SIG-M5 (cell line): ENCODE results near the gene TSR3.
"Not testable (repeated sequence)": the region's sequence is repeated elsewhere in the genome, so short reads cannot be mapped to it uniquely, and the experiment has no call there.

Experiments used
- DNase-seq: peaks from one replicate; lab custom pipeline; 2025; lab: John Stamatoyannopoulos, UW

TSR3 gene

DNA sequence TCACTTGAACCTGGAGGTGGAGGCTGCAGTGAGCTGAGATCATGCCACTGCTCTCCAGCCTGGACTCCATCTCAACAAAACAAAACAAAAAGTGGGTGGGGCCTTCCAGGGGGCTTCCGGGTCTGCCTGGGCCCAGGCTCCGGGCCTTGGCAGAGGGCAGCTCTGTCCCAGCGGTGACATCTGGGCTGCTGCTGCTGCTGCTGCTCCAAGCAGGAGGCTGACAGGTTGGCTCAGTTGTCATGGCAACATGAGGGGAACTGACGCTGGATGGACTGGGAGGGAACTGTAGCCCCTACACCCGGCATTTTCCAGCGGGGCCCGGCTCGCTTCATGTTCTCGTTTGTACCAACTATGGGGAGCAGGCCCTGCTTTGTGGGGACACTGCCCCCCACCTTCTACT lies 14.2 kb downstream of the TSR3 start:
- DNase-seq: no peak

DNA sequence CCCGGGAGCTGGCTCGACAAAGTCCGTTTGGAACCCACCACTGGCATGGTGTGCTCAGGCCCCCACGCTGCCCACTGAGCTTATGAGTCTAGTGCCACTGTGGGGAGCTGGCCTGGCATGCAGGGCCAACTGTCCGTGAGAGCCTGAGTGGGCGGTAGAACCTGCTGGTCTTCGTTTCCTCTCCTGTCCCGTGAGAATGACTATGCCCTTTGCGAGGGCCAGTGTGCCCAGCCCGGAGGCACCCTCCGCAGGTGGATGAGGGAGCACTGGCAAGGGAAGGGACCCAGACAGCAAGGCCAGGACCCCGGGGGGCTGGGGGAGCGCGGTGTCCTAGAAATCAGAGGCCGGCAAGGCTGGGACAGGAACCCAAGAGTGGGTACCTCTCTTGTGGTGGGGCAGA lies 15.1 kb downstream of the TSR3 start:
- DNase-seq: no peak

- DNase-seq: no peak
These were observed 15.7 kb downstream of the TSR3 start for GRCh38 chr16:1335996-1336395.

- DNase-seq: no peak
These were observed 16.3 kb downstream of the TSR3 start for GRCh38 chr16:1335211-1335971.

DNA sequence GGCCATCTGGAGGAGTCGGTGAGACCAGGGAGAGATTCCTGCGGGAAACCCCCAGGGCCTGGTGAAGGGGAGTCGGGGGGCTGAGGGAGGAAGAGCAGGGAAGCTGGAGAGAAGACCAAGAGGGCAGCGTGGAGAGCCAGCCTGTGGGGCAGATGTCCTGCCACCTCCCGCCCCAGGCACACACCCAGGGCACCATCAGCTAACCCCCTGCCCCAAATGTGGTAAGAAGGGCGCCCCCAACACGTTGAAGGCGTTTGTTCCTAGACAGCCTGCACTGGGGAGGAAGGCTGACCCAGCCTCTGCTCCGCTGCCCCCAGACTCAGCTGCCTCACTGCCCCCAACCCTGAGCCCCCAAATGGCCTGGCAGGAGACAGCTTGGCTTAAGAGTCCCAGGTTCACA lies 16.9 kb downstream of the TSR3 start:
- no peak for DNase-seq

GRCh38 chr16:1333854-1334700 lies 17.6 kb downstream of the TSR3 start:
- no peak for DNase-seq

DNA sequence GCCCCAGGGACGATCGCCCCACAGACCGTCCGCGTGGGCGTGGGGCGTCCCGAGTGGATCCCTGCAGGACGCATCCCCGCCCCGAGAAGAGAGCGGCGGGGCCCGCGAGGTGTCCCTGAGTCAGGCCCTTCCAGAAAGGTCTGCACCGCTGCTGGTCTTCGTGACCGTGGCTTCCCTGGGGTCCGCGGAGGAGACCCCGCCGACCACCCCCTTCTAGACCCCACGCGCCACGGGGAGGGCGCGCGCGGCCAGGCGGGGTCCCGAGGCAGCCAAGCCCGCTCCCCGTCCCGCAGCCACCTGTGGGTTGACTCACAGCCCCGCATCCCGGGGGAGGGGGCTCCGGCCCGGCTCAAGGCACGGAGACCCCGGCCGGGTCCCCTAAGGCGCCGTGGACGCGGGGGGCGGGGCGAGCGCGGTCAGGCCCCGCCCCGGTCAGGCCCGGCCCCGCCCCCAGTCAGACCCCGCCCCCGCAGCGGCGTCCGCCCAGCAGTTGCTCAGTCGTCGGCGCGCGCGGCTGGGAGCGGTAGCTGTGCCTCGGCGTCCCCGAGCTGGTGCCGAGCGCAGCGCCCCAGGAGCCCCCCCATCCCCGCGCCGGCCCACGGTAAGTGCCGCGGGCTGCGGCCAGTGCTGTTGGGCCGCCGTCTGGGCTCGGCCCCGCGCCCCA lies 18.4 kb downstream of the TSR3 start, which contains the start of gene BAIAP3:
BAIAP3 (plus strand) TSS at position 497 of the 664 bp plus-strand sequence. CDS start 4,905 bp downstream, outside the sequence.
- no peak for DNase-seq

DNA sequence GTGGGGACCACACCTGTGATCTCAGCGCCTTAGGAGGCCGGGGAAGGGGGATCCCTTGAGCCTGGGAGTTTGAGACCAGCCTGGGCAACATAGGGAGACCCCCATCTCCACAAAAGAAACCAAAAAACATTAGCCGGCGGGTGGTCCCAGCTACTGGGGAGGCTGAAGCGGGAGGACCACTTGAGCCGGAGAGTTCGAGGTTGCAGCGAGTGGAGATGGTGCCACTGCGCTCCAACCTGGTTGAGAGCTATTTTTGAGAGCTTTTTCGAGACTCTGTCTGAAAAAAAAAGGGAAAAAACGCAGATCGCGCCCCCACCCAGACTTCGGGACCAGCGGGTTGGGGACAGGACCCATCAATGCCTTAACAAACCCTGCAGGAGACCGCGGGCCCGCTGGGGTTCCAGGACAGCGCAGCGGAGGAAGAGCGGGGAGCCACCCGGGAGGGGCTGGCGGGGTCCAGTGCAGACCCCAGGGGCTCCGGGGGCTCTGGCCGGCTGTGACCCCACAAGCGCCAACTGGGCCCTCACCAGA lies 19.0 kb downstream of the TSR3 start:
- DNase-seq: no peak

GRCh38 chr16:1331712-1332617 lies 19.7 kb downstream of the TSR3 start:
- no peak for DNase-seq

DNA sequence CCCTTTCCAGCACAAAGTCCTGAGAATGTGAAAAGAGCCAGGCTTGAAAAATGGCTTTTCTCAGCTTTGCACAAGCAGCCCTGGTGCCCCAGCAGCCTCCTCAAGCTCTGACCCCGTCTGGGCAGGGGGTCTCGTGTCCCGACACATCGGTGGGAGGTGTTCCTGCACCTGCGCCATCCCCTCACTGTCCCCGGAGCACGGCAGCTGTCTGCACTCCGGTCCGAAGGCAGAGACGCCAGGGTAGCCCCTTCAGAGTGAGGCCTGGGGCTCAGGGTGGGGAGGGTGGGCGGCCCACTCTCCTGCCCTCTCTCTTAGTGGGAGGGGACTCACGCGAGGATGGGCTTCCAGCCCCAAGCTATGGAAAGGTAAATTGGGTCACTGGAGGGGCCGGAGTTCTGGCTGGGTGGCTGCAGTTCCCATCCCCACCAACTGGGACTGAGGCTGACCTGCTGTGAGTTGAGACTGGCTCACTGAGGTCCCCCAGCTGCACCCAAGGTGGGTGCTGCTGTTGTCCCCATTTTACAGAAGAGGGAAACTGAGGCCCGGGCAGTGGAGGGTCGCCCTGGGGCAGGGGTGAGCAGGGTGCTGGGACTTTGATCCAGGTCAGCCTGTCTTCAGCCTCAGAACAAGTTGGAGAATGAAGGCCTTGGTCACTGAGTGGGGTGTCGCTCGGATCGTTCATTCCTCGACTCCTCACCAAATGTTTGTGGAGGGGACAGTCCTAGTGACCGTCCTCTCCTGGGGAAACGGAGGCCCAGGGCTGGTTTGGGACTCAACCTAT lies 20.6 kb downstream of the TSR3 start:
- DNase-seq: no peak

DNA sequence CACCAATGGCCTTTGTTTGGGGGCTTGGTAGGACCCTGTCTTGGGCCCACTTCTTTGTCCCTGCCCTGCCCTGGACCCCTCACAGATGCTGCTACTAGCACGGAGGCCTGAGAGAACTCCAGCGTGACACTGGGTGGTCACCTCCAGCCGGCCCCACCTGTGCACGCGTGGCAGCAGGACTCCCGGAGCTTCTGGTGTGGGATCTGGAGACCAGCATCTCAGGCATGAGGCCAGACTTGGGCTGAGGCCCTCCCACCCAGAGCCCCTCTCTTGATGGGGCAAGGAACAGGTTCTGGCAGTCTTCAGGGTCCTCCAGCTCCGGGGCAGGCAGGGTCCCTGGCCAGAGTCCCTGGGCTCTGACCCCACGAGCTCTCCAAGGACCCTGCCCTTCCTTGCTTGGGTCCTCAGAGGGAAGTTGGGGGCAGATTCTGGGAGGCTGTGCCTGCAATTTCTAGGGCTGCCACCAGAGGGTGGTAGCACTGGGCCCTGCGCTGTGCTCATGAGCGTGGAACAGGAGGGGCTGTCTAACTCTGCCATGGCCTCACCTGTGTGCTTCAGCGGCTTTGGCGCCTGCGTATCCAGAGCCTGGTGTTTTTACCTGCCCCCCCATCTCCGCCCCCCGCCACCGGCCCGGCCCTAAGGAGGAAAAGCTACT lies 21.3 kb downstream of the TSR3 start:
- no peak for DNase-seq

DNA sequence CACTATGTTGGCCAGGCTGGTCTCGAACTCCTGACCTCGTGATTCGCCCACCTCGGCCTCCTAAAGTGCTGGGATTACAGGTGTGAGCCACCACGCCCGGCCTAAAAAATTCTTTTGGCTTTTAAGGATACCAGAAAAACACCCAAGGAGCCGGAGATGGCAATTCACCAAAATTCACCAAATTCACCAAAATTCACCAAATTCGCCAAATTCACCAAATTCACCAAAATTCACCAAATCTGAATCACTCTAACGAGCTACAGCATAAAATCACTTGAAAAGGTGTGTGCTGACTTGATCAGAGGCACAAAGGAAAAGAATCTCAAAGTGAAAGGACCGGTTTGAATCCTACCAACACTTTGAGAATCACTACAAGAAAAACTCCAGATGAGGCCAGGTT lies 22.7 kb downstream of the TSR3 start:
- not testable (repeated sequence) for DNase-seq

DNA sequence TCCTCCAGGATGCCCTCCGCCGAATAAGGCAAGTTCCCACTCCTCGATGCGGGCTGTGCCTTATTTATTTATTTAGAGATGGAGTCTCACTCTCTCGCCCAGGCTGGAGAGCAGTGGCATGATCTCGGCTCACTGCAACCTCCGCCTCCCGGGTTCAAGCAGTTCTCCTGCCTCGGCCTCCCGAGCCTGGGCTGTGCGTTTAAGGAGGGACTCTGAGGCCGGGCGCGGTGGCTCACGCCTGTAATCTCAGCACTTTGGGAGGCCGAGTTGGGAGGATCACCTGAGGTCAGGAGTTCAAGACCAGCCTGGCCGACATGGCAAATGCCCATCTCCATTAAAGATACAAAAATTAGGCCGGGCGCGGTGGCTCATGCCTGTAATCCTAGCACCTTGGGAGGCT lies 23.5 kb downstream of the TSR3 start:
- not testable (repeated sequence) for DNase-seq

DNA sequence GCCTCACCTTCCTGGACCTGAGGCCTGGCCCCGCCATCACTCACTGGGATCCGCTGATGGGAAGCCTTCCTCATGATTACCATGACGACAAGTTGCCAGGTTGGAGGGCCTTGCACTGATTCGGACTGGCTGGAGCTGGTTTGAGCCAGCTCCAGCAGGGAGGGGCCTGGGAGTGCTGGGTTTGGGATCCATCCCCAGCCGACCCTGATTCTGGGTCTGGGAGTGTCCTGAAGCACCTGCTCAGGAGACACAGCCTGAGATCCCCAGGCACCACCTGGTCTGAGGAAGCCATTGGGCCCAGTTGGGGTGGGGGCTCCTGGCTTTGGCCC lies 24.1 kb downstream of the TSR3 start:
- DNase-seq: no peak

DNA sequence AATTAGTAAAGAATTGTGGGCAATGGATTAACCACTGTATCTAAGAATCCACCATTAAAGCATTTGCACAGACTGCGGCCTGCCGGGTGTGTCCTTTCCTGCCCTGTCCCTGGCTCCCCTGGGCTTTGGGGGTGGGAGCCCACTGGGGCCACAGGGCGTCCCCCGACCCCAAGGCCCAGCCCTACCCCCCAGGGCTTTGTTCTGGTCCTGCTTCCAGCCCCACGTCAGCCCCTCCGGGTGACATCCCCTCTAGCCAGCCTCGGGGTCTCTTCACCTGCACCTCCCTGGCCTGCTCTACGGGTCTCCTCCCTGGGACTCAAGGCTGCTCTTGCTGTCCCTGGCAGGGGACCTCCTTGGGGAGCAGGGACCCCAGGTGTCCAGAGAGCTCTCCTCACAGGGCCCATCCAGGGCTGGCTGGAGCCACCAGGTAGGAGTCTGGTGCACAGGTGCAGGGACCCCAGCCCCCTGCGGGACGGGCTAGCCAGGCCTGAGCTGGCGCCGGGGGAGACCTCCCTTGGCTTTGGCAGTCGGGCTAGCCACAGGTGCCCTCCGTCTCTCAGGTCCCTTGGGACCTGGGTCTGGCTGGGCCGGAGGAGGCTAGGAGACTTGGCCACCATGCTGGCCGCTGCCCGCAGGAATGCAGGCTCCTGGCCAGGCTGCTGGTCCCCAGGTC lies 24.6 kb downstream of the TSR3 start:
- no peak for DNase-seq

DNA sequence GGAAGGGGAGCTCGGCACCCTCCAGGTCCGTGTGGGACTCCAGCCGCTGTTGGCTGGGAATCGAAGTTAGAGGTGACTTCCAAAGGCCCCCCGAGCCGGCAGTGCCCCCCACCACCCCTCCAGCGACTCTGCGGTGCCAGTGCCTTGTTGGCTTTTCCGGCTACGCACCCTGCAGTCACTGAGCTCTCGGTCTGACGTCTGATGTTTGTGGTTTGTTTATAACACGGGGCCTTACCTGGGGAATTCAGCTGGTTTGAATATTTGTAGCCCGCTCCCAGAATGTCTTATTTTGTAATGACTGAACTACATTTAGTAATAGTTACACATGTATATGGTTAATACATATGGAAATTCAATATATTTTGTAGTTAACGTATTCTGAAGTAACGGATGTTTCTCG lies 25.3 kb downstream of the TSR3 start:
- no peak for DNase-seq

- DNase-seq: no peak
These were observed 25.9 kb downstream of the TSR3 start for GRCh38 chr16:1325673-1326371.

DNA sequence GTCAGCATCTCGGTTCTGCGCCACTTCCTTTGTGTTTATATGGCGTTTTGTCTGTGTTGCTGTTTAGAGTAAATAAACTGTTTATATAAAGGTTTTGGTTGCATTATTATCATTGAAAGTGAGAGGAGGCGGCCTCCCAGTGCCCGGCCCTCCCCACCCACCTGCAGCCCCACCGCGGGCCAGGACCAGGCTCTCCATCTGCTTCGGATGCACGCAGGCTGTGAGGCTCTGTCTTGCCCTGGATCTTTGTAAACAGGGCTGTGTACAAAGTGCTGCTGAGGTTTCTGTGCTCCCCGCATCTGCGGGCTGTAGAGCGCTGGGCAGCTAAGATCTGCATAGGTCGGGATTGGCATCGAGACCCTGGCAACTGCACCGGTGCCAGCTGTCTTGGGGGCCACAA lies 26.4 kb downstream of the TSR3 start:
- DNase-seq: no peak

GRCh38 chr16:1324286-1324826 lies 27.3 kb downstream of the TSR3 start:
- no peak for DNase-seq
